Pancreas (tissue), 10 donors: Measurements from ENCODE around the gene FHIT. TPM values are rescaled to one million over a fixed set of nuclear protein-coding genes. Genes with fewer than 3 reads are reported as not detected.

Source experiments
- ATAC-seq, 4 donors: fragments of 200-7000 bp; cut with Tn5 transposase; one replicate each; pipeline versions ENCODE4 v1.8.0 to v1.9.1; 2020; ENCODE audit warnings: mild to moderate bottlenecking in 4 of 4, moderate library complexity in 4 of 4
- DNase-seq, 6 donors: peaks; one replicate each; pipeline ENCODE4 v3.0.0-alpha.2; 2020
- FAIRE-seq: peaks from 2 replicates; lab custom pipeline; 2012; peaks lifted over from hg19 to GRCh38; lab: Jason Lieb, UNC
- H3K27ac ChIP-seq, 4 donors: fragments of 200-600 bp; sonication (generic); 1 replicate in 3 of 4; 2 replicates in 1 of 4; pipeline versions ENCODE4 v1.5.0 to v1.8.0; 2020
- H3K27me3 ChIP-seq, 4 donors: fragments of 200-600 bp; one replicate each; pipeline ENCODE4 v1.8.0; 2021
- H3K36me3 ChIP-seq, 3 donors: fragments of 200-600 bp; sonication (generic) in 1 of 3; one replicate each; pipeline versions ENCODE4 v1.5.0 to v1.8.0; 2020 to 2021
- H3K4me1 ChIP-seq, 3 donors: fragments of 200-600 bp; one replicate each; pipeline ENCODE4 v1.8.0; 2021
- H3K4me3 ChIP-seq, 4 donors: fragments of 200-600 bp; sonication (generic) in 2 of 4; one replicate each; pipeline versions ENCODE4 v1.5.0 to v1.8.0; 2020 to 2021
- H3K9me3 ChIP-seq, 4 donors: fragments of 200-600 bp; one replicate each; pipeline ENCODE4 v1.8.0; 2021
- CTCF ChIP-seq, 4 donors: fragments of 200-600 bp; sonication (generic) in 3 of 4; IDR thresholded peaks; one replicate each; pipeline versions ENCODE4 v1.5.0 to v1.8.0; 2021; ENCODE audit warnings: antibody characterized with exemption in 4 of 4
- WGBS, 2 donors: extraction: QIAGEN DNeasy Blood & Tissue Kit; methylation state at CpG; one replicate each; pipeline ENCODE4 v1.1.7; 2013; 5-methylcytosine and 5-hydroxymethylcytosine counted together
- intact Hi-C, 3 donors: fragments of 100-400 bp; cut with DNase I; formaldehyde crosslinking; loops; one replicate each; pipeline versions ENCODE4 v1.11.1 to v1.14.2; 2022
- polyA plus RNA-seq, 2 donors: library from polyadenylated mRNA; stranded (reverse); fragments of 200-250 nt; gene quantifications; one replicate each; pipeline ENCODE4 v1.2.3, GENCODE V29; 2013
- total RNA-seq, 6 donors: library from RNA; stranded (reverse); fragmentation: NEBNext Ultra II Directional in 4 of 6; extraction: Animal tissue kit (Norgen Biotek cat#: 25700) in 4 of 6; gene quantifications; one replicate each; pipeline versions ENCODE4 v1.2.1 to v1.2.4, GENCODE V29; 2021 to 2023
- donor health status: healthy with polysubstance abuse.
- donor health status: DM: no; HTN: no; CAD: no; lungs with moderate emphysema.
- donor health status: DM: no; HTN: no; CAD: no.
- donor health status: control.
- donor health status: control.
- donor health status: Bipolar disorder and iron deficiency.
- donor health status: DM: yes; HTN: yes; CAD: no.
- donor health status: DM: no; HTN: no; CAD: no.
- donor health status: DM: no; HTN: no; CAD: no.
- donor health status: DM: yes; HTN: yes; CAD: no.

Gene FHIT
- total and polyA plus RNA-seq, 8 donors = 4.8 to 15.7 (median 8.0) TPM

GRCh38 chr3:59957150-59957549, 1294.1 kb downstream of the FHIT start:
- Histone ChIP-seq H3K36me3 (no peaks in the 10 kb centered on the region), H3K27ac (no peak overlapping the region), H3K27me3 (no peaks in the 10 kb centered on the region), H3K4me3 (no peak overlapping the region), H3K4me1 (no peaks in the 10 kb centered on the region), H3K9me3 (no peaks in the 10 kb centered on the region)
- FAIRE-seq (no peak), ATAC-seq (no peak), DNase-seq (no peak)
- WGBS, 2 donors = 68 to 73% methylated on average over 2 of the region's 2 CpGs
- intact Hi-C loops = no loop called here
- no peak for TF ChIP-seq CTCF (IDR thresholded peaks at IDR 0.05)

- no peaks in the 10 kb centered on the region for H3K36me3 ChIP-seq
- no peak overlapping the region for H3K27ac ChIP-seq
- no peaks in the 10 kb centered on the region for H3K4me1 ChIP-seq
- no peaks in the 10 kb centered on the region for H3K27me3 ChIP-seq
- FAIRE-seq = no peak
- ATAC-seq = no peak
- no peak overlapping the region for H3K4me3 ChIP-seq
- intact Hi-C loops = no loop called here
- no peak for TF ChIP-seq CTCF (IDR thresholded peaks at IDR 0.05)
- no peaks in the 10 kb centered on the region for H3K9me3 ChIP-seq
- DNase-seq = no peak
- WGBS, 2 donors = 91 to 92% methylated on average over 7 of the region's 7 CpGs
These were observed 1298.1 kb downstream of the FHIT start for GRCh38 chr3:59953104-59953503.

GRCh38 chr3:59949311-59949710, 1301.9 kb downstream of the FHIT start:
- no peak for DNase-seq
- no peak for ATAC-seq
- Histone ChIP-seq H3K9me3 (no peaks in the 10 kb centered on the region), H3K27ac (no peak overlapping the region), H3K27me3 (no peaks in the 10 kb centered on the region), H3K4me1 (no peaks in the 10 kb centered on the region), H3K4me3 (no peak overlapping the region), H3K36me3 (no peaks in the 10 kb centered on the region)
- FAIRE-seq = no peak
- TF ChIP-seq CTCF (IDR thresholded peaks at IDR 0.05) = no peak
- 74 to 77% methylated on average over 5 of the region's 5 CpGs for WGBS, 2 donors
- intact Hi-C loops = no loop called here

GRCh38 chr3:59946401-59946800, 1304.9 kb downstream of the FHIT start:
- Histone ChIP-seq H3K27ac (no peak overlapping the region), H3K36me3 (no peaks in the 10 kb centered on the region), H3K27me3 (no peaks in the 10 kb centered on the region), H3K4me1 (no peaks in the 10 kb centered on the region), H3K9me3 (no peaks in the 10 kb centered on the region), H3K4me3 (no peak overlapping the region)
- no peak for ATAC-seq
- DNase-seq = no peak
- no peak for TF ChIP-seq CTCF (IDR thresholded peaks at IDR 0.05)
- no peak for FAIRE-seq
- WGBS, 2 donors = 66 to 75% methylated on average over 1 of the region's 1 CpG
- intact Hi-C loops = no loop called here

DNA sequence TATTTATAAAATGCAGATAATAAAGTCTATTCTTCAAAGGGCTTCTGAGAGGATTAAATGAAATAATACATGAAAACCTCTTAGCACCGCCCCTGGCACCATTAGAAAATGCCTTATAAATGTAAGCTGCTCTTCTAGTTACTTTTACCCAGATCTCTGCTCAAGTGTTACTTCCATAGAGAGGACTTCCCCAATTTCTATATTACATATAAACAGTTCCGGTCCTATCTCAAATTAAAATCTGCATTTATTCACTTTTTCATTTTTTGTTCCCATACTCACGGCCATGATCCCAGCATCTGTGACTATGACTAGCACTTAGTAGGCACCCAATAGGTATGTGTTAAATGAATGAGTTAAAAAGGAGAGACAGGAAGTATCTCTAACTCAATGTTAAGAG, 1310.5 kb downstream of the FHIT start:
- no peak for TF ChIP-seq CTCF (IDR thresholded peaks at IDR 0.05)
- Histone ChIP-seq H3K9me3 (no peaks in the 10 kb centered on the region), H3K27me3 (no peaks in the 10 kb centered on the region), H3K27ac (no peak overlapping the region), H3K36me3 (no peaks in the 10 kb centered on the region), H3K4me3 (no peak overlapping the region), H3K4me1 (no peaks in the 10 kb centered on the region)
- FAIRE-seq = no peak
- intact Hi-C loops = no loop called here
- DNase-seq = no peak
- 91 to 95% methylated on average over 3 of the region's 3 CpGs for WGBS, 2 donors
- ATAC-seq = no peak
